HTERT RPE-1 (cell line): ENCODE results near the gene TBPL1.
"Not testable (repeated sequence)": the region's sequence is repeated elsewhere in the genome, so short reads cannot be mapped to it uniquely, and the experiment has no call there.

Experiments
- in situ Hi-C: fragments of 300-500 bp; cut with MboI; formaldehyde crosslinking; loops from 4 replicates; pipeline ENCODE4 v1.14.3; 2020; ENCODE audit warnings: low sequenced_read_pairs

The TBPL1 gene

GRCh38 chr6:133971861-133972260 is 18.8 kb downstream of the TBPL1 start:
- in situ Hi-C loops: no loop called here

- in situ Hi-C loops: no loop called here
Observed at GRCh38 chr6:133972388-133972787, 19.4 kb downstream of the TBPL1 start.

GRCh38 chr6:133973109-133973971 is 20.3 kb downstream of the TBPL1 start:
- in situ Hi-C loops: no loop called here

GRCh38 chr6:133977983-133978895 is 25.2 kb downstream of the TBPL1 start:
- in situ Hi-C loops: no loop called here

- in situ Hi-C loops: no loop called here
Observed at GRCh38 chr6:133978896-133979240, 25.8 kb downstream of the TBPL1 start.

- in situ Hi-C loops: not testable (repeated sequence)
Observed at GRCh38 chr6:133979269-133979963, 26.4 kb downstream of the TBPL1 start.

GRCh38 chr6:133980168-133980567 is 27.1 kb downstream of the TBPL1 start:
- in situ Hi-C loops: no loop called here

- in situ Hi-C loops: no loop called here
Observed at GRCh38 chr6:133983099-133983939, 30.3 kb downstream of the TBPL1 start.

- in situ Hi-C loops: no loop called here
Observed at GRCh38 chr6:133985970-133986369, 32.9 kb downstream of the TBPL1 start.

GRCh38 chr6:133986942-133987341 is 33.9 kb downstream of the TBPL1 start:
- in situ Hi-C loops: no loop called here

- in situ Hi-C loops: no loop called here
Observed at GRCh38 chr6:133989525-133989924, 36.5 kb downstream of the TBPL1 start.

GRCh38 chr6:133990321-133990720 is 37.3 kb downstream of the TBPL1 start:
- in situ Hi-C loops: no loop called here

GRCh38 chr6:133991096-133991593 is 38.1 kb downstream of the TBPL1 start:
- in situ Hi-C loops: no loop called here

- in situ Hi-C loops: no loop called here
Observed at GRCh38 chr6:133992992-133993680, 40.1 kb downstream of the TBPL1 start.

- in situ Hi-C loops: no loop called here
Observed at GRCh38 chr6:133995296-133995695, 42.3 kb downstream of the TBPL1 start.

- in situ Hi-C loops: no loop called here
Observed at GRCh38 chr6:133995758-133996157, 42.7 kb downstream of the TBPL1 start.

GRCh38 chr6:133997267-133997666 is 44.2 kb downstream of the TBPL1 start:
- in situ Hi-C loops: no loop called here

- in situ Hi-C loops: no loop called here
Observed at GRCh38 chr6:133999305-133999704, 46.3 kb downstream of the TBPL1 start.

GRCh38 chr6:134000443-134000842 is 47.4 kb downstream of the TBPL1 start:
- in situ Hi-C loops: no loop called here

- in situ Hi-C loops: no loop called here
Observed at GRCh38 chr6:134002821-134003220, 49.8 kb downstream of the TBPL1 start.
